Endodermal cell (in vitro differentiated cells): ENCODE results near the gene SIN3B. TPM values are rescaled to one million over a fixed set of nuclear protein-coding genes. Genes with fewer than 3 reads are reported as not detected.

ENCODE experiments used
- DNase-seq: peaks from one replicate; pipeline ENCODE4 v3.0.0-alpha.2; 2017
- H3K27ac ChIP-seq: 2 replicates; pipeline ENCODE4 v1.5.1; 2013; ENCODE audit warnings: mild to moderate bottlenecking, low read depth, low read length, moderate library complexity
- H3K27me3 ChIP-seq: 2 replicates; pipeline ENCODE4 v1.6.1; 2013; ENCODE audit warnings: mild to moderate bottlenecking, low read length, moderate library complexity; ENCODE audit not compliant: insufficient read depth, control insufficient read depth, poor library complexity, severe bottlenecking
- H3K36me3 ChIP-seq: 2 replicates; pipeline ENCODE4 v1.7.0; 2013; ENCODE audit warnings: mild to moderate bottlenecking, low read length, moderate library complexity; ENCODE audit not compliant: control insufficient read depth, insufficient read depth
- H3K4me1 ChIP-seq: one replicate; pipeline ENCODE4 v1.7.0; 2013; ENCODE audit warnings: low read length; ENCODE audit not compliant: control insufficient read depth, insufficient read depth
- H3K4me3 ChIP-seq: 2 replicates; pipeline ENCODE4 v1.5.1; 2013; ENCODE audit warnings: mild to moderate bottlenecking, low read length, moderate library complexity
- H3K9ac ChIP-seq: 2 replicates; pipeline ENCODE4 v1.6.1; 2013; ENCODE audit warnings: mild to moderate bottlenecking, low read length, moderate library complexity; ENCODE audit not compliant: poor library complexity, severe bottlenecking; ENCODE audit errors: extremely low read depth
- H3K9me3 ChIP-seq: 2 replicates; pipeline ENCODE4 v1.6.1; 2013; ENCODE audit warnings: mild to moderate bottlenecking, low read length, moderate library complexity; ENCODE audit not compliant: control insufficient read depth
- H3K27ac Mint-ChIP-seq: 2 replicates; pipeline ENCODE4 v1.8.0; 2020; ENCODE audit warnings: mixed read lengths
- H3K27me3 Mint-ChIP-seq: 2 replicates; pipeline ENCODE4 v1.8.0; 2021; ENCODE audit warnings: mild to moderate bottlenecking, mixed read lengths; ENCODE audit not compliant: insufficient read depth
- H3K36me3 Mint-ChIP-seq: 2 replicates; pipeline ENCODE4 v1.8.0; 2020; ENCODE audit warnings: low read depth, mixed read lengths
- H3K4me1 Mint-ChIP-seq: 2 replicates; pipeline ENCODE4 v1.8.0; 2020; ENCODE audit warnings: mixed read lengths
- H3K4me3 Mint-ChIP-seq: 2 replicates; pipeline ENCODE4 v1.8.0; 2020; ENCODE audit warnings: mild to moderate bottlenecking, moderate library complexity, mixed read lengths
- H3K9me3 Mint-ChIP-seq: 2 replicates; pipeline ENCODE4 v1.8.0; 2020; ENCODE audit warnings: mild to moderate bottlenecking, mixed read lengths
- WGBS, 2 experiments: methylation state at CpG; one replicate each; pipeline versions ENCODE4 v1.1.5 to v1.1.7; 2013; ENCODE audit warnings: missing lambda C conversion rate in 2 of 2, mixed read lengths in 1 of 2; ENCODE audit not compliant: insufficient coverage in 1 of 2, insufficient read length in 1 of 2; 5-methylcytosine and 5-hydroxymethylcytosine counted together
- total RNA-seq, 2 donors: library from RNA; stranded (reverse); fragmentation: NEBNext Ultra II Directional in 1 of 2; extraction: Animal tissue kit (Norgen Biotek cat#: 25700) in 1 of 2; gene quantifications; 2 replicates in 1 of 2; 3 replicates in 1 of 2; pipeline ENCODE4 v1.2.1, GENCODE V29; 2021
- TF ChIP-seq, protein P1 (sequence below): fragments of 200-600 bp; sonication (generic); conservative IDR thresholded peaks from 2 replicates; pipeline ENCODE4 v1.5.0; 2021; ENCODE audit warnings: antibody characterized with exemption, mild to moderate bottlenecking

SIN3B gene
- total RNA-seq, 2 donors from 2014 or later: 68.0 to 78.4 TPM

DNA sequence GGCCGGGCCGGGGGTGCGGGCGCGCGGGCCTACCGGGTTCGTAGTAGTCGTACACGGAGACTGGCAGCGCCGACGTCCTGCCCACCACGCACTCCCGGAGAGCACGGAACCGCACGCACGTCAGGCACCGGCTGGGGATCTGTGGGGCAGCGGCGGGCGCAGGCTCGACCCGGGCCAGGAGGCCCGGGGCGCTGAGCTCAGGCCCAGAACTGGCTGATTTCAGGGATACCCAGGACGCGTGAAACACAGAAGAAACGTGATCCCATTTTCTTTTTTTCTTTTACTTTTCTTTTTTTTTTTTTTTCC, 68.6 kb downstream of the SIN3B start:
- H3K4me1 Mint-ChIP-seq: no peaks in the 10 kb centered on the region
- no peak overlapping the region for H3K27ac Mint-ChIP-seq
- Histone ChIP-seq H3K27ac (no peak overlapping the region), H3K9me3 (no peaks in the 10 kb centered on the region), H3K4me1 (no peaks in the 10 kb centered on the region), H3K9ac (no peak overlapping the region), H3K36me3 (no peaks in the 10 kb centered on the region), H3K27me3 (peaks cover 31% of the 10 kb centered on the region), H3K4me3 (peak overlapping the region; percentile 76)
- no peak for DNase-seq
- peaks cover 24% of the 10 kb centered on the region for H3K27me3 Mint-ChIP-seq
- peak overlapping the region; percentile 58 for H3K4me3 Mint-ChIP-seq
- WGBS, 2 experiments: 10 to 16% methylated on average over 11 to 30 of the region's 30 CpGs
- no peaks in the 10 kb centered on the region for H3K36me3 Mint-ChIP-seq
- H3K9me3 Mint-ChIP-seq: no peaks in the 10 kb centered on the region
- TF ChIP-seq, protein P1, sequence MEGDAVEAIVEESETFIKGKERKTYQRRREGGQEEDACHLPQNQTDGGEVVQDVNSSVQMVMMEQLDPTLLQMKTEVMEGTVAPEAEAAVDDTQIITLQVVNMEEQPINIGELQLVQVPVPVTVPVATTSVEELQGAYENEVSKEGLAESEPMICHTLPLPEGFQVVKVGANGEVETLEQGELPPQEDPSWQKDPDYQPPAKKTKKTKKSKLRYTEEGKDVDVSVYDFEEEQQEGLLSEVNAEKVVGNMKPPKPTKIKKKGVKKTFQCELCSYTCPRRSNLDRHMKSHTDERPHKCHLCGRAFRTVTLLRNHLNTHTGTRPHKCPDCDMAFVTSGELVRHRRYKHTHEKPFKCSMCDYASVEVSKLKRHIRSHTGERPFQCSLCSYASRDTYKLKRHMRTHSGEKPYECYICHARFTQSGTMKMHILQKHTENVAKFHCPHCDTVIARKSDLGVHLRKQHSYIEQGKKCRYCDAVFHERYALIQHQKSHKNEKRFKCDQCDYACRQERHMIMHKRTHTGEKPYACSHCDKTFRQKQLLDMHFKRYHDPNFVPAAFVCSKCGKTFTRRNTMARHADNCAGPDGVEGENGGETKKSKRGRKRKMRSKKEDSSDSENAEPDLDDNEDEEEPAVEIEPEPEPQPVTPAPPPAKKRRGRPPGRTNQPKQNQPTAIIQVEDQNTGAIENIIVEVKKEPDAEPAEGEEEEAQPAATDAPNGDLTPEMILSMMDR: no peak

DNA sequence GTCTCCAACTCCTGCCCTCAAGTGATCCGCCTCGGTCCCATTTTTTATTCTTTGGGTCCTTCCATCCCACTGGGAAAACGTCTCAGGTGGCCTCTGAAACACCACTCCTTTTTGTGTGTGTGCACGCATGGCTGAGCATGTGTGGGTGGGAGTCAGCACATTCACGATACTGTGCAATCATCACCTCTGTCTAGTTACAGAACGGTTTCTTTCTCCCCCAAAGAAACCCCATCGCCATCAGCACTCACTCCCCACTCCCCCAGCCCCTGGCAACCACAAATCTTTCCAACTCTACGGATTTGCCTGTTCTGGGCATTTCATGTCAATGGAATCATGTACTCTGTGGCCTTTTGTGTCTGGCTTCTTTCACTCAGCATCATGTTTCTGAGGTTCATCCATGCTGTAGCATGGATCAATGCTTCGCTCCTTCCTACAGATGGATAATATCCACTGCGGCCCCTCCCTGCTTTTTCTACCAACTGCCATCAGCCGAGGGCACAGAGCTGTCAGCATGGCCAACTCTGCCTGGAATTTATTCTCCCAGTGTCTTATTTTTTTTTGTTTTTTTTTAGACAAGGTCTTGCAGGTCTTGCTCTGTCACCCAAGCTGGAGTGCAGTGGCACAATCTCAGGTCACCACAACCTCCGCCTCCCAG, 69.3 kb downstream of the SIN3B start:
- no peak for DNase-seq
- H3K36me3 Mint-ChIP-seq: no peaks in the 10 kb centered on the region
- no peak overlapping the region for H3K27ac Mint-ChIP-seq
- WGBS, 2 experiments: 87 to 90% methylated on average over 6 to 12 of the region's 12 CpGs
- Histone ChIP-seq H3K9me3 (no peaks in the 10 kb centered on the region), H3K9ac (no peak overlapping the region), H3K4me3 (no peak overlapping the region), H3K4me1 (no peaks in the 10 kb centered on the region), H3K27ac (no peak overlapping the region), H3K27me3 (peaks cover 31% of the 10 kb centered on the region), H3K36me3 (no peaks in the 10 kb centered on the region)
- peaks cover 24% of the 10 kb centered on the region for H3K27me3 Mint-ChIP-seq
- peak overlapping the region; percentile 58 for H3K4me3 Mint-ChIP-seq
- no peaks in the 10 kb centered on the region for H3K4me1 Mint-ChIP-seq
- no peaks in the 10 kb centered on the region for H3K9me3 Mint-ChIP-seq
- TF ChIP-seq, protein P1: no peak

DNA sequence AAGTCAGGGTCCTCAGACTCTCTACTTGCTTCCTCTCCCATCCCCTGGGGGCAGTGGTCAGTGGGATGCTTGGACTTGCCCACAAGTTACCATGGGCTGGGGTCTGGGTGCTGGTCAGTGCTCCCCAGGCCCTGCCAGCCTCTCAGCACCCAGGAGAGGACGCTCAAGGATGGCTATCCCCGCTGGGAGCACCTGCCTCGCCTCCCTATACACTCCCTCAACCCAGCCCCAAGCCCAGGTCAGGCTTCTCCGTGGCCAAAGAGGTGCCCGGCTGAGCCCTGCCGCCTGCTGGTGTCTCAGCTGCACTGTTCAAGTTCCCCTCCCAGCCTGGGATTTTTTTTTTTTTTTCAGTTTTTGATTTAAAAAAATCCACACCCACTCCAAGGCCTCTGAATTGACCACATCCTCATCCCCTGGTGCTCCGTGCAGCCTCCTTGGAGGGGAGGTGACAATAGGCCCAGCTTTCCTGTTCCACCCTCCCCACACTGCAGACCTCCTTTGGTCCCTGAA, 70.4 kb downstream of the SIN3B start:
- H3K9ac ChIP-seq: no peak overlapping the region
- no peak overlapping the region for H3K27ac ChIP-seq
- H3K36me3 ChIP-seq: no peaks in the 10 kb centered on the region
- 35 to 37% methylated on average over 4 to 7 of the region's 7 CpGs for WGBS, 2 experiments
- Mint-ChIP-seq H3K36me3 (no peaks in the 10 kb centered on the region), H3K9me3 (no peaks in the 10 kb centered on the region), H3K4me3 (no peak overlapping the region), H3K27ac (no peak overlapping the region), H3K27me3 (peaks cover 24% of the 10 kb centered on the region), H3K4me1 (no peaks in the 10 kb centered on the region)
- H3K4me1 ChIP-seq: no peaks in the 10 kb centered on the region
- no peaks in the 10 kb centered on the region for H3K9me3 ChIP-seq
- peak; percentile 87 for DNase-seq
- TF ChIP-seq, protein P1: peak; percentile 82
- peaks cover 31% of the 10 kb centered on the region for H3K27me3 ChIP-seq
- no peak overlapping the region for H3K4me3 ChIP-seq
